SU-DHL-6 (cell line): ENCODE results near the gene DNAJC18.

Experiments used
- CTCF ChIP-seq: fragments of 200-600 bp; sonication (generic); IDR thresholded peaks from one replicate; pipeline ENCODE4 v1.5.1; 2017; ENCODE audit warnings: antibody characterized with exemption, mild to moderate bottlenecking, low read length, moderate library complexity; ENCODE audit not compliant: insufficient read depth, poor library complexity, severe bottlenecking
- EZH2phosphoT487 ChIP-seq: fragments of 200-600 bp; sonication (generic), shearing (Covaris generic); conservative IDR thresholded peaks from 2 replicates; pipeline ENCODE4 v1.6.1; 2018; ENCODE audit warnings: mild to moderate bottlenecking, antibody characterized with exemption, low read length, moderate library complexity, mixed read lengths

- no peak for TF ChIP-seq CTCF
- TF ChIP-seq EZH2phosphoT487: no peak
Measured at GRCh38 chr5:139474890-139475791, 35.8 kb upstream of the DNAJC18 start.
